Rectal smooth muscle tissue (tissue), 1 donor: ENCODE measurements around the gene CASS4.
"Not testable (repeated sequence)": the region's sequence is repeated elsewhere in the genome, so short reads cannot be mapped to it uniquely, and the experiment has no call there.

Source experiments
- H3K27ac ChIP-seq: one replicate; pipeline ENCODE4 v1.7.0; 2013; ENCODE audit warnings: low read depth, low read length, inconsistent platforms
- H3K27me3 ChIP-seq: one replicate; pipeline ENCODE4 v1.7.0; 2013; ENCODE audit warnings: low read length; ENCODE audit not compliant: control insufficient read depth, insufficient read depth
- H3K36me3 ChIP-seq: one replicate; pipeline ENCODE4 v1.7.0; 2013; ENCODE audit warnings: low read length; ENCODE audit not compliant: control insufficient read depth, insufficient read depth
- H3K4me1 ChIP-seq: one replicate; pipeline ENCODE4 v1.7.0; 2013; ENCODE audit warnings: low read length; ENCODE audit not compliant: control insufficient read depth, insufficient read depth
- H3K4me3 ChIP-seq: one replicate; pipeline ENCODE4 v1.7.0; 2013; ENCODE audit warnings: low read length
- H3K9ac ChIP-seq: one replicate; pipeline ENCODE4 v1.7.0; 2013; ENCODE audit warnings: low read length

The CASS4 gene

GRCh38 chr20:56395166-56395565 lies 16.9 kb upstream of the CASS4 start:
- Histone ChIP-seq H3K27me3 (no peaks in the 10 kb centered on the region), H3K9ac (no peak overlapping the region), H3K27ac (no peak overlapping the region), H3K4me3 (no peak overlapping the region), H3K36me3 (peaks cover 24% of the 10 kb centered on the region), H3K4me1 (peaks cover 5% of the 10 kb centered on the region)

- no peak overlapping the region for H3K27ac ChIP-seq
- H3K4me3 ChIP-seq = no peak overlapping the region
- no peak overlapping the region for H3K9ac ChIP-seq
- no peaks in the 10 kb centered on the region for H3K27me3 ChIP-seq
- no peaks in the 10 kb centered on the region for H3K4me1 ChIP-seq
- peaks cover 34% of the 10 kb centered on the region for H3K36me3 ChIP-seq
Observed at GRCh38 chr20:56400001-56400640, 11.9 kb upstream of the CASS4 start.

- Histone ChIP-seq H3K4me1 (no peaks in the 10 kb centered on the region), H3K27me3 (no peaks in the 10 kb centered on the region), H3K27ac (no peak overlapping the region), H3K36me3 (peaks cover 27% of the 10 kb centered on the region), H3K9ac (no peak overlapping the region), H3K4me3 (no peak overlapping the region)
Observed at GRCh38 chr20:56403465-56403864, 8.6 kb upstream of the CASS4 start.

- H3K36me3 ChIP-seq = peaks cover 19% of the 10 kb centered on the region
- H3K4me1 ChIP-seq, H3K4me3 ChIP-seq, H3K27ac ChIP-seq, H3K9ac ChIP-seq, H3K27me3 ChIP-seq: not testable (repeated sequence)
Observed at GRCh38 chr20:56405356-56405755, 6.7 kb upstream of the CASS4 start.

- no peak overlapping the region for H3K9ac ChIP-seq
- H3K27me3 ChIP-seq = no peaks in the 10 kb centered on the region
- H3K27ac ChIP-seq = no peak overlapping the region
- H3K4me1 ChIP-seq = no peaks in the 10 kb centered on the region
- no peak overlapping the region for H3K4me3 ChIP-seq
- H3K36me3 ChIP-seq = peaks cover 19% of the 10 kb centered on the region
Observed at GRCh38 chr20:56406910-56407309, 5.2 kb upstream of the CASS4 start.

GRCh38 chr20:56409521-56409920 lies 2.5 kb upstream of the CASS4 start:
- Histone ChIP-seq H3K27me3 (no peaks in the 10 kb centered on the region), H3K36me3 (peaks cover 8% of the 10 kb centered on the region), H3K4me3 (no peak overlapping the region), H3K9ac (no peak overlapping the region), H3K27ac (peak overlapping the region; percentile 22), H3K4me1 (no peaks in the 10 kb centered on the region)

- H3K27ac ChIP-seq = peak overlapping the region; percentile 22
- peaks cover 8% of the 10 kb centered on the region for H3K36me3 ChIP-seq
- no peak overlapping the region for H3K9ac ChIP-seq
- no peaks in the 10 kb centered on the region for H3K4me1 ChIP-seq
- H3K27me3 ChIP-seq = no peaks in the 10 kb centered on the region
- H3K4me3 ChIP-seq = no peak overlapping the region
Observed at GRCh38 chr20:56409956-56410355, 2.1 kb upstream of the CASS4 start.

GRCh38 chr20:56411287-56411686 lies 773 bp upstream of the CASS4 start:
- H3K4me1 ChIP-seq, H3K9ac ChIP-seq, H3K27me3 ChIP-seq, H3K4me3 ChIP-seq: not testable (repeated sequence)
- H3K27ac ChIP-seq = peak overlapping the region; percentile 27
- H3K36me3 ChIP-seq = peaks cover 10% of the 10 kb centered on the region

- H3K9ac ChIP-seq = no peak overlapping the region
- no peak overlapping the region for H3K27ac ChIP-seq
- no peaks in the 10 kb centered on the region for H3K4me1 ChIP-seq
- H3K4me3 ChIP-seq = peak overlapping the region; percentile 49
- no peaks in the 10 kb centered on the region for H3K27me3 ChIP-seq
- peaks cover 3% of the 10 kb centered on the region for H3K36me3 ChIP-seq
Observed at GRCh38 chr20:56412473-56412790, 372 bp downstream of the CASS4 start.

GRCh38 chr20:56412949-56413348 lies 889 bp downstream of the CASS4 start:
- peak overlapping the region; percentile 30 for H3K4me3 ChIP-seq

GRCh38 chr20:56414842-56415765 lies 3.0 kb downstream of the CASS4 start:
- Histone ChIP-seq H3K9ac (no peak overlapping the region), H3K36me3 (peaks cover 2% of the 10 kb centered on the region), H3K27me3 (no peaks in the 10 kb centered on the region), H3K4me1 (no peaks in the 10 kb centered on the region), H3K27ac (no peak overlapping the region), H3K4me3 (no peak overlapping the region)

More at GRCh38 chr20:56412949-56413348, 889 bp downstream of the CASS4 start:
- Histone ChIP-seq H3K9ac (no peak overlapping the region), H3K36me3 (peaks cover 2% of the 10 kb centered on the region), H3K4me1 (no peaks in the 10 kb centered on the region), H3K27ac (no peak overlapping the region), H3K27me3 (no peaks in the 10 kb centered on the region)

- Histone ChIP-seq H3K27me3 (no peaks in the 10 kb centered on the region), H3K4me3 (no peak overlapping the region), H3K36me3 (peaks cover 2% of the 10 kb centered on the region), H3K4me1 (no peaks in the 10 kb centered on the region), H3K9ac (no peak overlapping the region), H3K27ac (no peak overlapping the region)
Observed at GRCh38 chr20:56417402-56417801, 5.3 kb downstream of the CASS4 start.

- H3K4me3 ChIP-seq = no peak overlapping the region
- H3K4me1 ChIP-seq = no peaks in the 10 kb centered on the region
Observed at GRCh38 chr20:56417911-56418310, 5.9 kb downstream of the CASS4 start.

More at GRCh38 chr20:56417911-56418310, 5.9 kb downstream of the CASS4 start:
- H3K36me3 ChIP-seq = peaks cover 2% of the 10 kb centered on the region
- no peak overlapping the region for H3K9ac ChIP-seq
- no peaks in the 10 kb centered on the region for H3K27me3 ChIP-seq
- H3K27ac ChIP-seq = peak overlapping the region; percentile 8
